D721Med (cell line): ENCODE results near the gene OR2AG1.

Experiments used
- DNase-seq: peaks from one replicate; pipeline ENCODE4 v3.0.0; 2011; ENCODE audit warnings: low spot score; ENCODE audit not compliant: insufficient read length
- FAIRE-seq: peaks from 2 replicates; lab custom pipeline; 2011; peaks lifted over from hg19 to GRCh38; lab: Jason Lieb, UNC
- CTCF ChIP-seq: IDR thresholded peaks from 2 replicates; pipeline ENCODE4 v1.5.1; 2012; ENCODE audit warnings: mild to moderate bottlenecking, control low read depth; ENCODE audit not compliant: insufficient read depth; ENCODE audit errors: missing control alignments

OR2AG1 gene

GRCh38 chr11:6782720-6783119 lies at the start of gene OR2AG1:
OR2AG1 (plus strand) TSS chr11:6783020; CDS start chr11:6785038, 2,018 bp downstream.
- DNase-seq (no peak), FAIRE-seq (no peak)
- no peak for TF ChIP-seq CTCF

- FAIRE-seq, result no peak
- no peak for DNase-seq
- TF ChIP-seq CTCF, result no peak
These were observed 49.2 kb upstream of the OR2AG1 start for GRCh38 chr11:6733326-6734275.

- no peak for DNase-seq
- no peak for FAIRE-seq
- no peak for TF ChIP-seq CTCF
These were observed 48.2 kb upstream of the OR2AG1 start for GRCh38 chr11:6734616-6735015.

- FAIRE-seq (no peak), DNase-seq (no peak)
- TF ChIP-seq CTCF, result no peak
These were observed 47.5 kb upstream of the OR2AG1 start for GRCh38 chr11:6735306-6735705.

GRCh38 chr11:6736495-6737121 lies 46.2 kb upstream of the OR2AG1 start:
- FAIRE-seq, result no peak
- DNase-seq, result no peak

GRCh38 chr11:6737872-6738466 lies 44.9 kb upstream of the OR2AG1 start:
- peak; percentile 57 for TF ChIP-seq CTCF
- FAIRE-seq (no peak), DNase-seq (no peak)

More at GRCh38 chr11:6736495-6737121, 46.2 kb upstream of the OR2AG1 start:
- no peak for TF ChIP-seq CTCF
